Measurements from ENCODE around the gene MORF4L2.
"Not testable (repeated sequence)": the region's sequence is repeated elsewhere in the genome, so short reads cannot be mapped to it uniquely, and the experiment has no call there.

The MORF4L2 gene

GRCh38 chrX:103638479-103639346 lies 47.8 kb downstream of the MORF4L2 start:
- not testable (repeated sequence) for DNase-seq (ENCODE audit: low read depth)

GRCh38 chrX:103637604-103638338 lies 48.7 kb downstream of the MORF4L2 start:
- H3K4me3 ChIP-seq (ENCODE audit: low read depth, low read length): no peak overlapping the region
- no peak for DNase-seq (ENCODE audit: low read depth)

More at GRCh38 chrX:103638479-103639346, 47.8 kb downstream of the MORF4L2 start:
- H3K4me3 ChIP-seq (ENCODE audit: low read depth, low read length): not testable (repeated sequence)

GRCh38 chrX:103635436-103635835 lies 51.1 kb downstream of the MORF4L2 start:
- H3K4me3 ChIP-seq (ENCODE audit: low read depth, low read length): no peak overlapping the region
- DNase-seq (ENCODE audit: low read depth): no peak

- DNase-seq (ENCODE audit: low read depth): no peak
- H3K4me3 ChIP-seq (ENCODE audit: low read depth, low read length): no peak overlapping the region
Observed at GRCh38 chrX:103631145-103631544, 55.4 kb downstream of the MORF4L2 start.

- peak overlapping the region; percentile 63 for H3K4me3 ChIP-seq (ENCODE audit: low read depth, low read length)
- DNase-seq (ENCODE audit: low read depth): no peak
Observed at GRCh38 chrX:103630171-103630511, 56.4 kb downstream of the MORF4L2 start.

GRCh38 chrX:103629318-103630170 lies 57.0 kb downstream of the MORF4L2 start:
- DNase-seq (ENCODE audit: low read depth): peak; percentile 25
- H3K4me3 ChIP-seq (ENCODE audit: low read depth, low read length): peak overlapping the region; percentile 63

GRCh38 chrX:103628386-103629317 lies 57.8 kb downstream of the MORF4L2 start, which contains the start of gene TCEAL1:
TSS of gene TCEAL1 (plus strand) at chrX:103628975. CDS start at chrX:103629917, 942 bp downstream.
- peak; percentile 16 for DNase-seq (ENCODE audit: low read depth)
- H3K4me3 ChIP-seq (ENCODE audit: low read depth, low read length): peak within 1 kb of the TSS; percentile 63

GRCh38 chrX:103626855-103627254 lies 59.6 kb downstream of the MORF4L2 start:
- DNase-seq (ENCODE audit: low read depth): no peak
- no peak overlapping the region for H3K4me3 ChIP-seq (ENCODE audit: low read depth, low read length)
